Panc1 (cell line): ENCODE measurements around the gene CPA2. TPM values are rescaled to one million over a fixed set of nuclear protein-coding genes. Genes with fewer than 3 reads are reported as not detected.

ENCODE experiments used
- ATAC-seq: fragments of 200-7000 bp; cut with Tn5 transposase; 2 replicates; pipeline ENCODE4 v1.9.1; 2020; ENCODE audit warnings: mild to moderate bottlenecking, moderate library complexity
- BruUV-seq: library from RNA; stranded (reverse); fragments of 400-500 nt; replicated peaks from 2 replicates; lab custom pipeline; 2021; lab: Mats Ljungman, UMichigan
- CTCF ChIA-PET: fragments of 300-600 bp; sonication (Branson Sonifier 250); formaldehyde crosslinking; loops from one replicate; lab custom pipeline; 2022; ENCODE audit warnings: antibody characterized with exemption; lab: Charles Lee
- POLR2A ChIA-PET: fragments of 300-600 bp; sonication (Branson Sonifier 250); formaldehyde crosslinking; loops from one replicate; lab custom pipeline; 2022; ENCODE audit warnings: antibody characterized with exemption; lab: Charles Lee
- DNase-seq: peaks from one replicate; pipeline ENCODE4 v3.0.0-alpha.2; 2010; ENCODE audit warnings: low read depth, low spot score
- H3K27ac ChIP-seq: 2 replicates; pipeline ENCODE4 v1.5.1; 2011; ENCODE audit warnings: mild to moderate bottlenecking, low read length, inconsistent platforms
- H3K27me3 ChIP-seq: fragments of 200-500 bp; sonication (Bioruptor generic); 2 replicates; pipeline ENCODE4 v1.6.0; 2014; ENCODE audit warnings: low read length, inconsistent platforms; ENCODE audit not compliant: control insufficient read depth, insufficient read depth
- H3K36me3 ChIP-seq: fragments of 200-500 bp; sonication (Bioruptor generic); 2 replicates; pipeline ENCODE4 v1.5.1; 2014; ENCODE audit warnings: inconsistent platforms, mild to moderate bottlenecking, low read length, moderate library complexity; ENCODE audit not compliant: control insufficient read depth, insufficient read depth
- H3K4me1 ChIP-seq: 2 replicates; pipeline ENCODE4 v1.5.1; 2011; ENCODE audit warnings: inconsistent platforms, mild to moderate bottlenecking, low read length, moderate library complexity; ENCODE audit not compliant: control insufficient read depth, insufficient read depth
- H3K4me3 ChIP-seq, 2 experiments: 2 replicates each; pipeline ENCODE4 v1.5.1; 2011 to 2012; ENCODE audit warnings: low read depth in 2 of 2, low read length in 2 of 2, mild to moderate bottlenecking in 2 of 2, inconsistent platforms in 1 of 2, moderate library complexity in 1 of 2
- H3K9me3 ChIP-seq: fragments of 200-500 bp; sonication (Bioruptor generic); 2 replicates; pipeline ENCODE4 v1.5.1; 2014; ENCODE audit warnings: low read depth, mild to moderate bottlenecking, inconsistent platforms, low read length, moderate library complexity; ENCODE audit not compliant: control insufficient read depth, insufficient read depth
- POLR2AphosphoS5 ChIP-seq: IDR thresholded peaks from 2 replicates; pipeline ENCODE4 v1.6.1; 2012; ENCODE audit warnings: mild to moderate bottlenecking, low read depth, low read length, moderate library complexity
- SIN3A ChIP-seq: IDR thresholded peaks from 2 replicates; pipeline ENCODE4 v1.6.1; 2012; ENCODE audit warnings: low read depth, mild to moderate bottlenecking, low read length, moderate library complexity, borderline replicate concordance; ENCODE audit not compliant: insufficient read depth
- TCF7L2 ChIP-seq: IDR thresholded peaks from 2 replicates; pipeline ENCODE4 v1.6.1; 2011; ENCODE audit warnings: mild to moderate bottlenecking, low read depth, low read length, inconsistent platforms
- in situ Hi-C: cut with HindIII; loops from 2 replicates; pipeline ENCODE4 v1.10.0; 2016; ENCODE audit warnings: low sequenced_read_pairs, low pct_unique_long_range_greater_than_20kb
- intact Hi-C: fragments of 100-400 bp; cut with micrococcal nuclease; formaldehyde crosslinking; loops from one replicate; pipeline ENCODE4 v1.10.0; 2022; ENCODE audit not compliant: unreplicated experiment
- total RNA-seq: library from RNA; stranded (reverse); gene quantifications from one replicate; pipeline ENCODE4 v1.2.1, GENCODE V29; 2021; ENCODE audit not compliant: unreplicated experiment
- TF ChIP-seq, protein P1 (sequence below), 2 experiments: IDR thresholded peaks; 2 replicates each; pipeline ENCODE4 v1.6.1; 2011 to 2012; ENCODE audit warnings: low read depth in 2 of 2, control low read depth in 1 of 2, low read length in 1 of 2, mild to moderate bottlenecking in 1 of 2, moderate library complexity in 1 of 2; ENCODE audit not compliant: insufficient read depth in 1 of 2
- TF ChIP-seq, protein P2 (sequence below): fragments of 450-650 bp; IDR thresholded peaks from 2 replicates; pipeline ENCODE4 v1.5.1; 2017; ENCODE audit warnings: mild to moderate bottlenecking

The CPA2 gene
- total RNA-seq, 1 experiment from 2014 or later: 0.87 TPM

DNA sequence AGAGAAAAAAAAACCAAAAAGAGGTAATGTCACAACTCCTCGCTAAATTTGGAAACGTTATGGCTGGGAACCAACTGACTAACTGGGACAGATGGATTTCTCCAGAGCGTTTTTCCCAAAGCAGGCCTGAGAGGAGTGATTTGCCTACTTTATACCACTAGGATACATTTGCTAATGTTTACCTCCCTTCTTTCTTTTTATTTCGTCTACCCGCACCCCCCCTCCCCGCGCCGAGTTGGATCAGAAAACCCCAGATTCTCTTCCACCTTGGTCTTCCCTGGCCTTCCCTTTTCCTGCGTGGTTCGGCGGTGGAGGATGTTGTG lies 7.2 kb downstream of the CPA2 start:
- H3K27me3 ChIP-seq: no peaks in the 10 kb centered on the region
- no peaks in the 10 kb centered on the region for H3K4me1 ChIP-seq
- no peak overlapping the region for H3K27ac ChIP-seq
- H3K9me3 ChIP-seq: no peaks in the 10 kb centered on the region
- no peak for TF ChIP-seq POLR2AphosphoS5
- TF ChIP-seq, protein P1, sequence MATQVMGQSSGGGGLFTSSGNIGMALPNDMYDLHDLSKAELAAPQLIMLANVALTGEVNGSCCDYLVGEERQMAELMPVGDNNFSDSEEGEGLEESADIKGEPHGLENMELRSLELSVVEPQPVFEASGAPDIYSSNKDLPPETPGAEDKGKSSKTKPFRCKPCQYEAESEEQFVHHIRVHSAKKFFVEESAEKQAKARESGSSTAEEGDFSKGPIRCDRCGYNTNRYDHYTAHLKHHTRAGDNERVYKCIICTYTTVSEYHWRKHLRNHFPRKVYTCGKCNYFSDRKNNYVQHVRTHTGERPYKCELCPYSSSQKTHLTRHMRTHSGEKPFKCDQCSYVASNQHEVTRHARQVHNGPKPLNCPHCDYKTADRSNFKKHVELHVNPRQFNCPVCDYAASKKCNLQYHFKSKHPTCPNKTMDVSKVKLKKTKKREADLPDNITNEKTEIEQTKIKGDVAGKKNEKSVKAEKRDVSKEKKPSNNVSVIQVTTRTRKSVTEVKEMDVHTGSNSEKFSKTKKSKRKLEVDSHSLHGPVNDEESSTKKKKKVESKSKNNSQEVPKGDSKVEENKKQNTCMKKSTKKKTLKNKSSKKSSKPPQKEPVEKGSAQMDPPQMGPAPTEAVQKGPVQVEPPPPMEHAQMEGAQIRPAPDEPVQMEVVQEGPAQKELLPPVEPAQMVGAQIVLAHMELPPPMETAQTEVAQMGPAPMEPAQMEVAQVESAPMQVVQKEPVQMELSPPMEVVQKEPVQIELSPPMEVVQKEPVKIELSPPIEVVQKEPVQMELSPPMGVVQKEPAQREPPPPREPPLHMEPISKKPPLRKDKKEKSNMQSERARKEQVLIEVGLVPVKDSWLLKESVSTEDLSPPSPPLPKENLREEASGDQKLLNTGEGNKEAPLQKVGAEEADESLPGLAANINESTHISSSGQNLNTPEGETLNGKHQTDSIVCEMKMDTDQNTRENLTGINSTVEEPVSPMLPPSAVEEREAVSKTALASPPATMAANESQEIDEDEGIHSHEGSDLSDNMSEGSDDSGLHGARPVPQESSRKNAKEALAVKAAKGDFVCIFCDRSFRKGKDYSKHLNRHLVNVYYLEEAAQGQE (IDR thresholded peaks at IDR 0.05; ENCODE audit: insufficient read depth in 1 of 2, low read depth in 2 of 2, low read length in 1 of 2): no peak
- no peak for TF ChIP-seq TCF7L2
- TF ChIP-seq SIN3A: no peak
- TF ChIP-seq, protein P2, sequence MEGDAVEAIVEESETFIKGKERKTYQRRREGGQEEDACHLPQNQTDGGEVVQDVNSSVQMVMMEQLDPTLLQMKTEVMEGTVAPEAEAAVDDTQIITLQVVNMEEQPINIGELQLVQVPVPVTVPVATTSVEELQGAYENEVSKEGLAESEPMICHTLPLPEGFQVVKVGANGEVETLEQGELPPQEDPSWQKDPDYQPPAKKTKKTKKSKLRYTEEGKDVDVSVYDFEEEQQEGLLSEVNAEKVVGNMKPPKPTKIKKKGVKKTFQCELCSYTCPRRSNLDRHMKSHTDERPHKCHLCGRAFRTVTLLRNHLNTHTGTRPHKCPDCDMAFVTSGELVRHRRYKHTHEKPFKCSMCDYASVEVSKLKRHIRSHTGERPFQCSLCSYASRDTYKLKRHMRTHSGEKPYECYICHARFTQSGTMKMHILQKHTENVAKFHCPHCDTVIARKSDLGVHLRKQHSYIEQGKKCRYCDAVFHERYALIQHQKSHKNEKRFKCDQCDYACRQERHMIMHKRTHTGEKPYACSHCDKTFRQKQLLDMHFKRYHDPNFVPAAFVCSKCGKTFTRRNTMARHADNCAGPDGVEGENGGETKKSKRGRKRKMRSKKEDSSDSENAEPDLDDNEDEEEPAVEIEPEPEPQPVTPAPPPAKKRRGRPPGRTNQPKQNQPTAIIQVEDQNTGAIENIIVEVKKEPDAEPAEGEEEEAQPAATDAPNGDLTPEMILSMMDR: no peak
- intact Hi-C loops: no loop called here
- DNase-seq (no peak), ATAC-seq (no peak)
- H3K4me3 ChIP-seq: no peak overlapping the region
- no TSS peak for BruUV-seq
- no peaks in the 10 kb centered on the region for H3K36me3 ChIP-seq
- POLR2A ChIA-PET: no interaction called here
- in situ Hi-C loops: no loop called here
- CTCF ChIA-PET: interaction anchor here (0.6 kb wide), 1 partner anchor 151 kb away, joined by 4 read pairs; no protein-coding TSS in a partner anchor

DNA sequence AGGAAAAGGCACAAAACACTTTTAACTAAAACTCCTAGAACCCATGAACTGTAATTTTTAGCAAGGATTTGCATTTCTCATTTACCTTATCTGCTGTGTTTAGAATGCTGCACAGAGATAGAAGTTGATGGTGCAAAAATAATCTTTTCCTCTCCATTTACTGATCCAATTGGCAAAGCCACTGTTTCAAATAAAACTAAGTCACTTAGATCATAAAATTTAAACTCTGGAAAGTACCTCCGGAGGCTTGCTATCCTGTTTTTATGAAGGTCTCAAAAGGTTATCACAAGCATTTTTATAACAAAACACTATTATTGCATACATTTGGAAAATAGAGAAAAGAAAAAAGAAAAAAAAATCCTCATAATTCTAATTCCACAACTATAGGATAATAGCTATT lies 7.6 kb downstream of the CPA2 start:
- in situ Hi-C loops (no loop called here), intact Hi-C loops (no loop called here)
- no TSS peak for BruUV-seq
- DNase-seq (no peak), ATAC-seq (no peak)
- TF ChIP-seq, protein P1 (IDR thresholded peaks at IDR 0.05; ENCODE audit: insufficient read depth in 1 of 2, low read depth in 2 of 2, low read length in 1 of 2): no peak
- TF ChIP-seq POLR2AphosphoS5: no peak
- no peak for TF ChIP-seq SIN3A
- TF ChIP-seq, protein P2: no peak
- no peak for TF ChIP-seq TCF7L2
- Histone ChIP-seq H3K4me3 (no peak overlapping the region), H3K27me3 (no peaks in the 10 kb centered on the region), H3K36me3 (no peaks in the 10 kb centered on the region), H3K4me1 (no peaks in the 10 kb centered on the region), H3K9me3 (no peaks in the 10 kb centered on the region), H3K27ac (no peak overlapping the region)
- CTCF ChIA-PET: no interaction called here
- POLR2A ChIA-PET: no interaction called here
